HG02840 (cell line): Measurements from ENCODE around the gene GABBR2.
"Not testable (repeated sequence)": the region's sequence is repeated elsewhere in the genome, so short reads cannot be mapped to it uniquely, and the experiment has no call there.

ENCODE experiments used
- ATAC-seq: cut with Tn5 transposase; IDR thresholded peaks from one replicate; pipeline ENCODE4 v1.9.1; 2021; ENCODE audit warnings: mild to moderate bottlenecking, moderate library complexity, moderate number of reproducible peaks; ENCODE audit not compliant: unreplicated experiment, low FRiP score

The GABBR2 gene

DNA sequence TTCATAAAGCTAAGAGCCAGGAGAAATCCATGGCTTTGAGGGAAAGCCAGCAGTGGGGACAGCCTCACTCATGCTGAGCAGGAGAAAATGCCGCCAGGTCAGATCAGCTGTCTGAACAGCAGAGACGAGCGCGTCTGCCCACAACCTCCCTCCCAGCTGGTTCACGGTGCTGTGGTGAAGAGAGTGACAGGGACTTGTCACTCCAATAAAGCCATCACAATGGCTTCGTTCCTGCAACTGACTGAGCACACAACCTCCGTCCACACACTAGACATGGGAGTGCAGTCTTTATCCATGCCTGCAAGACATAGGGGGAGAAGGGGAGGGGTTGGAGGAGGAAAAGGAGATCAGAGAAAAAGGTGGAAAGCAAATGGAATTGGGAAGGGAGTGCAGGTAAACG is 206.9 kb downstream of the GABBR2 start:
- no peak for ATAC-seq

DNA sequence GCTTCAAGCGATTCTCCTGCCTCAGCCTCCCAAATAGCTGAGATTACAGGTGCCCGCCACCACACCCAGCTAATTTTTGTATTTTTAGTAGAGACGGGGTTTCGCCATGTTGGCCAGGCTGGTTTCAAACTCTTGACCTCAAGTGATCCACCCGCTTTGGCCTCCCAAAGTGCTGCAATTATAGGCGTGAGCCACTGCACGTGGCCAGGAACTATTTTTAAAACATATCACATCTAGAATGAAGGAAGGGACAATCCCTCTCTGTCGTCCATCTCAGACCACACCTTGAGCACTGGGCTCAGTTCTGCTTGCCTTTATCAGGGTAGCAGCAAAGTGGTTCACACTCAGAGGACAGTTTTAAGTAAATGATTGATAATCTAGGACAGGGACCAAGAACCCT is 207.5 kb downstream of the GABBR2 start:
- not testable (repeated sequence) for ATAC-seq

DNA sequence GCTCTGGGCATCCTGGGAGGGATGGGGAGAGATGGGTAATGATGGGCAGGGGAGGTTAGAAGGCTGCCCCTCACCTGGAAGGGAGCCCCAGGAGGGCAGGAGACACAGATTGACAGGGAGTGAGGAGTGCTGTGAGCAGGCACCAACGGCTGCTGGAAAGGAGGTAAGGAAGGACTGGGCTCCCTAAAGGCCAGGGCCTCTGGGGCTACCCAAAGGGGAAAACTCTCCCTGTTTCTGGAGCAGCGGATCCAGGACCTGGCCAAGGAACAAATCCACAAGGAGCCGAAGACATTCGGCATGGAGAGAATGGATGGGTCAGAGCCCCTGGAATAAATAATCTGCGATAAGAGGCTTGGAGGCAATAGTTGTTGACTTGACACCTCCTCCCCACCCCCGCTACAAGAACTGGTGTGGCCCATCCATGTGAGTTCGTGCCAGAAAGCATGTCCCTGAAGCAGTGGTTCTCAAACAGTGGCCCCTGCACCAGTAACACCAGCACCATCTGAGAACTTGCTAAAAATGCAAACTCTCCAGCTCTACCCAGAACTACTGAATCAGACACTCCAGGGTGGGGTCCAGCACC is 208.3 kb downstream of the GABBR2 start:
- ATAC-seq, result no peak

DNA sequence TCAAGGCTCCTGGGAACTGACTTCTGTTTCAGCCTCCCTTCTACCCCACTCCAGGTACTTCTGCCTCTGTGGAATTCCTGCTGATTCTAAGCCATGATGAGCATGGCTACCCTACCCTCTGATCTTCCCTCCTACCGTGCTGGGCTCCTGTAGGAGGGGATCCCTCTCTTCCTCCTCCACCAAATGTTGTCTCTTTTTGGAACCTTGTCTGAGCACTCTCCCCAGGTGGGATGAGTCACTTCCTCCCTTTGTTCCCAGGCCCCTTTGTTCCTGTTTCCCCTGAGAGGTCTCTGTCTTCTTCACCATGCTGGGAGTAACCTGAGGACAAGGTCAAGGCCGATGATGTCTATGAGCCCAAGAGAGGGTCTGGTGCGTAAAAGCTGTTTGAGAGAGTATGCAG is 213.2 kb downstream of the GABBR2 start:
- ATAC-seq, result no peak

DNA sequence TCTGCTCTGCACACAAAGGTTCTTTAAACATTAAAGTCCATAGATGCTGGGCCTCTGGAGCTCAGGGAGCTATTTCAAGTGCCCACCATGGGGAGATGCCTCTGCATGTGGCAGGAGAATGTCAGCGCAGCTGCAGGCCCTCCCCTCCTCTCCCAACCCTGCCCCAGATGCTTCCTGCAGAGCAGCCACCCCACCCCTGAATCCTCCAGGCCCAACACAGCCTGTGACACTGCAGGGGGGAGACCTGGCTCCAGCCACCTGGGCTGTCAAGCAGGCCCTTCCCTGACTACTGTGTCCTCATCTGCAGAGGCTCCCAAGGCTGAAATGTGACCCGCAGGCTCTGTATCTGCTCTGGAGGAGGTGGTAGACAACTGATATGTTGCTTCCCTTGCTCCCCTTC is 213.9 kb downstream of the GABBR2 start:
- ATAC-seq, result no peak

DNA sequence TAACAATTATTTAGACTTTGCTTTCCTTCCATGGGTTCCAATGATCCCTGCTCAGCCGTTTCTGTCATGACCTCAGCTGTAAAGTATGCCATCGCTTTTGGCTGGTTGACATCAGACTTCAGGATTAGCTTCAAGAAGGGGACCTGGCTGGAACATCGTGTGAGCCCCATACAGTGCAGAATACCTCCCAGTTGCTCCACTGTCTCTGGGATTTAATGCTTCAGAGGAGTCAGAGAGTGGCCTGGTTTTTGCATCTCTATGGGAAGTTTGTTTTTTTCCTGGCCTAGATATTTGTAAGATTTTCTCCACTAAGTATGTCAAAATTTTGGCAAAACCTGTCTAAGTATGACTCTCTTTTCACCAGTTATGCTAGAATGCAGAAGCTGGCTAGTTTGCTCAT is 216.9 kb downstream of the GABBR2 start:
- no peak for ATAC-seq

DNA sequence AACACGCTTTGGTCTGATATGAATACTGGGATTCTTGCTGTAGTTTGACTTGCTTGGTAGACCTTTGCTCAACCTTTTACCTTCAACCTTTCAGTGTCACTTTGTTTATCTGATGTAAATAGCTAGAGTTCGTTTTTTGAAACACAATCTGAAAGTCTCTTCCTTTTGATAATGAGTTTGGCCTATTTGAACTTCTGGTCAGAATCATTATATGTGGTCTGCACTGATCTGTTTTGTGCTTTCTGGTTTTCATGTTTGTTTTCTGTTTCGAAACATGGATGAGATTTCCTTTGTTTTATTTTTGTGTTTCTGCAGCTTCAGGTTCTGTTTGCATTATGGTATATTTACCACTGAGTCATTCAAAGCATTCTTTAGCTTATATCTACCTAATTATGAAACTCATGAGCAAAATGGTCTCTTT is 217.5 kb downstream of the GABBR2 start:
- ATAC-seq, result no peak

DNA sequence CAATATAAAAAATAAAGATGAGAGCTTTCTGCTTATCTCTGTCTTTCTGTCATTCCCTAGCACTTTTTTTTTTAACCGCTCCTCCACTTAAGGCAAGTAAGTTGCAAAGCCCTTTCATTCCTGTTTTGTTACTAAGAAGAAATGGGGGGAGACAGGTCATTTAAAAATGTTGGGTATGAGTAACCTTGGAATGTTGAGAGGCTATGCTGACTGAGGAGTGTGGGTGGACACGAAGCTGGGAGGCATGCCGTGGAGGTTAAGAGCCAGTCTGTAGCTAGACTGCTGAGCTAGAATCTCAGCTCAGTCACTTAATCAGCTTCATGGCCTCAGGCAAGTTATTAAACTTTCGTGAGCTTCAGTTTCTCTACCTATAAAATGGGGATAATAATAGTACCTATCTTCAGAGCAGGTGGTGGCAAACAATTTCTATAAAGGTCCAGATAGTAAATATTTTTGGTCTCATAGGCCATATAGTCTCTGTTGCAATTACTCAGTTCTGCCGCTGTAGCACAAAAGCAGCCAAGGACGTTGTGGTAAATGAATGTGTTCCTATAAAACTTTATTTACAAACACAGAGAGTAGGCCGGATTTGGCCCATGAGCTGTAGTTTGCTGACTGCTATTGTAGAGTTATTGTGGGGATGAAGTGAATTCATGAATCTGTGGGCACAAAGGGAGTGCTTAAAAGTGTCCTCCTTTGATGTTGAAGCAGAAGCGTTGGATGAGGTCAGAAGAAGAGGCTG is 220.0 kb downstream of the GABBR2 start:
- no peak for ATAC-seq

DNA sequence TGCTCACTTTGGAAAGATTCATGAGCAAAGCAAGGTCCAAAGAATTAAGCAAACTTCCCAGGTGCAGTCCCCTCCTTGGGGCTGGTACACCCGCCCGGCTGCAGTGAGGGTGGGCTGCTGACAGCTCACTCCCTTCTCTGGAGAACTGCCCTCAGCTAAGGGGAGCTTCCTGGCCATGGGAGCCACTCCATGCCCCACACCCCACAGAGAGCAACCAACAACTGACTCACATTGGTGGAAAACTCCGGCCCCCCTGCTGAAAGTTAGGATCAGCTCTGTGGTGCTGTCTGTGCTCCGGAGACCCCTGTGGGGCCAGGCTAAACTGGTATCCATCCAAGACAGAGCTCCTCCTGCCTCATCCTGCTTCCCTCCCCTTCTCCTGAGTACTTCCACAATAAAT is 223.0 kb downstream of the GABBR2 start:
- no peak for ATAC-seq

DNA sequence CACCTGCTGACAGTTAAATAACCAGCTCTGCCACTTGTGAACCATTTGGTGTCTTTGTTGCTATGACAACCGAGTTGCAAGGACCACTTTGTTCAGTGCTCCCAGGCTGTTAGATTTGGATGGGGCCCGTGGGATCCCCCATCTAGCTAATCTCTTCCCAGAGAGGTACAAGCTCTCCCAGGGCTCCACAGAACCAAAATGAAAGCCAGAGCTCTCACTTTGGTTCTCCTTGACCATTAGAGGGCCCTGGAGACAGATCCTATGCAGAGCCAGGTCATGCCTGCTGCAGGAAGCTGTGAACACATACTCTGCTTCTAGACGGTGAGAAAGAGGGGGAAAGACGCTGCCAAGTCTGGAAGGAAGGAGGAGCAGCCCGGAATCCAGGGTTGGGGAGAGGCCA is 224.6 kb downstream of the GABBR2 start:
- ATAC-seq, result no peak

DNA sequence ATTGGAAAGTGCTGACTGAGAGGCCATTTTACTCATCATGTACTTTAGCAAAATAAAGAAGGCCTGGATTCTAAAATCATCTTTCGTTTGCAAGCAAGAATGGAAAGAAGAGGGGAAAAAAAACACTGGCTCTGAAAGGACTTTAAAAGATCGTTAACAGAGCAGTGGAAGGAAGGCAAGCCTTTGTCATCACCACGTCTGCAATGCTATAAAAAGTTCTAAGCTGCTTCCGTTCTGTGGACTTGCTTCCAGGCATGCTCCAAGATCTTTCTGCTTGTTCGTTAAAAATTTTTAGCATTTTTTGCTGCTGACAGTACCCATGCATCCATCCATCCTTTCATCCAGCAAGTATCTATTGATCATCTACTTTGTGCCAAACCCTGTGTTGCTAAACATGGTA is 226.5 kb downstream of the GABBR2 start:
- ATAC-seq, result no peak

DNA sequence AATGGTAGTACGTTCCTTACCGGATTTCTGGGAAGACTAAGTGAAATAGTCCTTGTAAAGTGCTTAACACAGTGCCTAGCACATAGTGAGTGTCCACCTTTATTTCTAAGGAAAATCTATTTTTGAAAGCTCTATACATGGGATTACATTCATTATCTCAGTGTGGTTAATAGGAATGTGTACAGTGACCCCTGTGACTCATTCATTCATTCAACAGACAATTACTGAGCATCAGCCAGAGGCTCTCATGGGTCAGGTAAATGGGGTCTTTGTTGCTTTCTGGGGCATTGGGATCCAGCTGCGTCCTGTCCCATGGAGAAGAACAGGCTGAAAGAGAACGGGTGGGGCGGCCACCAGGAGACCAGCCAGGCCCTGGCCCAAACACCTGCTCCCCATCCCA is 227.1 kb downstream of the GABBR2 start:
- no peak for ATAC-seq

DNA sequence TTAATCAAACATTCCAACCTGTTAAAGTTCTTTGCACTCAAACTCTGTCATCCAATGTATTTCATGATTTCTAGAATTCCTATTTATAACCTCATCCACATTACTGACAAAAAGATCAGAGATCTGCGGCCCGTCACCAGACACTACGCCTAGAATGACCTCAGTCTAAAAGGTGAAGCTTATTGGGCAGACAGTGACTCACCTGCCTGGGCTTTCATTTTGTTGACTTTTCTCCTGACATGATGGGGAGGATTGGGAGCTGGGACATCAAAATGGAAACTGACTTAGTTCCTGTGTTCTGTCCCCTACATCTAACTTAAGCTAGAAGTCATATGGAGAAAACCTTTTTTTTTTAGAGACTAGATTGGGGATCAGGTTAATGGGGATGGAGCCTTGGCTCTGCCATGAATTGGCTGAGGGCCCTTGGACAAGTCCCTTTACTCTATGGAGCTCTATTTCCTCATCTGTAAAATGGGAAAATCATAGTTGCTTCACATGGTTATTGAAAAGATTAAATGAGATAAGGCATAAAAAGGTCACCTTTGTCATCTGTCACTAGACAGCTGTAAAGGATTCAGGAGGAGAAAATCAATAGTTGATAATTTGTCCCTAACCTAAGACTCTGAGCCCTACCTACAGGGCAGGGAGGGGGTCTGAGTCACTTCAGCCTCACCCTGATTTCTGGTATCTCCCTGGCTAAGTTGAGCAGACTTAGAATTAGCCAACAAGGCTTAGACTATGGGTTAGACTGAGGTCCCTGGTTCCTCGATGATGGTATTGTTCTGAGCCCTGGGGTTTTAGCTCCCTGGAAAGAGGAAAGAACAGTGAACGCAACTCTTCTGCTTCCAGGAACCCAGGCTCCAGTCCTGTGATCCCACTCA is 228.5 kb downstream of the GABBR2 start:
- no peak for ATAC-seq

DNA sequence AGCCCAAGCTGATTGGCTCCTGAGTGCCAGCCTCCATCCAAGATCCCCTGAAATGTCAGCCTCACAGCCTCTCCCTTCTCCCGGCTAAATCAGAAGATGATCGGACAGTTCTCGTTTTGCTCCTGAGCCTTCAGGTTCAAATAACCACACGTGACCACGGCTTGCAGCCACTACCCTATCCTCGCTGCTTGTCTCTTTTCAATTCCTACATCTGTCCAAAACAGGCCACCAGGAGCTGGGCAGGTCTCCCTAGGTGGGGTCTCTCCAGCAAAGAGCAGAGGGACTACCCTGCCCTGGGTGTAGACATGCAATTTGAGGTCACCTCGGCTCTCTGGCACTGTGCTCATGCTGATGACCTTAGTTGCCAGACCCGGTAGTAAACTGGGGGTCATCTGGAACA is 229.3 kb downstream of the GABBR2 start:
- ATAC-seq, result no peak

DNA sequence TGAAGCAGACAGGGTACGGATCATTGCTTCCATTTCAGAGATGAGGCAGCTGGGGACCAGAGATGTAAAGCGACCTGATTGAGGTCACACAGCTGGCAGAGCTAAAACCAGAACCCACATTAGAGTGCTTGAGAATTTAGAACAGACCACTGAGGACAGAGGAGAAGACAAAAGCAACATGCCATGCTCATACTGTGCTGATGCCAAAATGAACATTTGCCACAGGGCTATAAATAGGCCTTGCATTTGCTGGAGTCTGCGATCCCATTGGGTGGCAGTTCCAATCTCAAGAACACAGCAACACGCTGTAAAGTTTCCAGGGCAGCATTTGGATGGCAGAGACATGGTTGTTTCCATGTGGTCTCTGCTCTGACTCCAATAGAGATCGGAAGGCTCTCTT is 230.9 kb downstream of the GABBR2 start:
- ATAC-seq, result no peak

DNA sequence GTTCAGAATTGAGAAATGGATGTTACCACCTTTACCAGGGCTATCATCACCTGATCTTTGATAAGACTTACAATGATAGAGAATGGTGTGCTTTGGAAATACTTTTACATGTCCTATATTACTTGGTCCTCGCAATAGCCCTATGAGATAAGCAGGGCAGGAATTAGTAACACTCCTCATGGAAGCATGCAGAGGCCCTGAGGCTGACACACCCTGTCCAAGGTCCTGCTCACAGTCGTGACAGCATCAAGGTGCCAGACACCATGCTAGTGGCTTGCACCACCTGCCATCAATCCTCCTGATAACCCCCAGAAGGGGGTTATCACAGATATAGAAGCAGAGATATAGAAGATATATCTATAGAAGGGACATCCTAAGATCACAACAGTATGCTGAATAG is 236.5 kb downstream of the GABBR2 start:
- ATAC-seq, result no peak

DNA sequence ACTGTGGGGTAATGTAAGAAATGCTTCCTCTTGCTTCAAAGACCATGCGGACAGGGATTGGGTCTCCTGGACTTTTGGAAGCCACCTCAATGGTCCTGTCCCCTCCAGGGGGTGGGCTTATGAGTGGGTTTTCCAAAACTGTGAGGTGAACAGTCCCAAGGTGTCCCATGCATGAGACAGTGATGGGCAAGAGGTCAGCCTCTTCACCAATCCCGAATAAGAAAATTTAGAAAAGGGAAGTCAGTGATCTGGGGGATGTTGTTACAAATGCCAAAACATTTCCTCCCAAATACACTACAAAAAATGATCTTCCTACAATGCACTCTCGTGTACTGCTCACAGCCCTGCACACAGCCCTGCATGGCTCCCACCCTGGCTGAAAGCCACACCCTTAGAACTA is 237.6 kb downstream of the GABBR2 start:
- no peak for ATAC-seq

DNA sequence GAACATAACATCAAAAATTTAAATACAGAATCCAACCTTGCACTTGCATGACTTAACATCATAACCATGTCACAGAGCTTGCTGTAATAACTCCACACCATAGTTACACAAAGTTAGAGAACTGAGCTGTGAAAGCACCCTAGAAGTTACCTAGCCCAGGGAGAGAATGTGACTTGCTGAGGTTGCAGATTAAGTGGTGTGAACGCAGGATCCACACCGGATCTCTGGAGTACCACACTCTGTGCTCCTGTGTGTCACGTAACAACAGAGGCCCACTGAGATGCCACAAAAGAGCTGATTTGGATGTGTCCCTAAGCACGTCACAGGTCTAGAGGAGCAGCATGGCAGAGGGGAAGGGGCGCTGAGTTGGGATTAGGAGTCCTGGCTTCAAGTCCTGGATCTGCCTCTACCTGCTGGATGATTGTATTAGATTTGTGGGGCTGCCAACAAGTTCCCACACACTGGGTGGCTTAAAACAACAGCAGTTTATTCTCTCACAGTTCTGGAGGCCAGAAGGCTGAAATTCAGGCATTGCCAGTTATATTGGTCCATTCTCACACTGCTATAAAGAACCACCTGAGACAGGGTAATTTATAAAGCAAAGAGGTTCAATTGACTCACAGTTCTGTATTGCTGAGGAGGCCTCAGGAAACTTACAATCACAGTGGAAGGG is 240.0 kb downstream of the GABBR2 start:
- ATAC-seq, result no peak

DNA sequence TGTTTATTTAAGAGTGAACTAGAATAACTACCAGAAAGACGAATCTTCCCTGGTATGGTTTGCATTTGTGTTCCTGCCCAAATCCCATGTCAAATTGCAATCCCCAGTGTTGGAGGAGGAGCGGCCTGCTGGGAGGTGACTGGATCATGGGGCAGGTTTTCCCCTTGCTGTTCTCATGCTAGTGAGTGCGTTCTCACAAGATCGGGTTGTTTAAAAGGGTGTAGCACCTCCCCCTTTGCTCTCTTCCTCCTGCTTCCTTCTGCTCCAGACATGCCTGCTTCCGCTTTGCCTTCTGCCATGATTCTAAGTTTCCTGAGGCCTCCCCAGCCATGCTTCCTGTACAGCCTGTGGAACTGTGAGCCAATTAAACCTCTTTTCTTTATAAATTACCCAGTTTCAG is 242.9 kb downstream of the GABBR2 start:
- ATAC-seq, result no peak

DNA sequence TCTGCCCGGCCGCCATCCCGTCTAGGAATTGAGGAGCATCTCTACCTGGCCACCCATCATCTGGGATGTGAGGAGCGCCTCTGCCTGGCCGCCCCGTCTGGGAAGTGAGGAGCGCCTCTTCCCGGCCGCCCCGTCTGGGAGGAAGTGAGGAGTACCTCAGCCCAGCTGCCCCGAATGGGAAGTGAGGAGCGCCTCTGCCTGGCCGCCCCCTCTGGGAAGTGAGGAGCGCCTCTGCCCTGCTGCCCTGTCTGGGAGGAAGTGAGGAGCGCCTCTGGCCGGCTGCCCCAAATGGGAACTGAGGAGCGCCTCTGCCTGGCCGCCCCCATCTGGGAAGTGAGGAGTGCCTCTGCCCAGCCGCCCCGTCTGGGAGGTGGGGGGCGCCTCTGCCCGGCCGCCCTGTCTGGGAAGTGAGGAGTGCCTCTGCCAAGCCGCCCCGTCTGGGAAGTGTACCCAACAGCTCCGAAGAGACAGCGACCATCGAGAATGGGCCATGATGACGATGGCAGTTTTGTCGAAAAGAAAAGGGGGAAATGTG is 244.5 kb downstream of the GABBR2 start:
- ATAC-seq, result not testable (repeated sequence)

DNA sequence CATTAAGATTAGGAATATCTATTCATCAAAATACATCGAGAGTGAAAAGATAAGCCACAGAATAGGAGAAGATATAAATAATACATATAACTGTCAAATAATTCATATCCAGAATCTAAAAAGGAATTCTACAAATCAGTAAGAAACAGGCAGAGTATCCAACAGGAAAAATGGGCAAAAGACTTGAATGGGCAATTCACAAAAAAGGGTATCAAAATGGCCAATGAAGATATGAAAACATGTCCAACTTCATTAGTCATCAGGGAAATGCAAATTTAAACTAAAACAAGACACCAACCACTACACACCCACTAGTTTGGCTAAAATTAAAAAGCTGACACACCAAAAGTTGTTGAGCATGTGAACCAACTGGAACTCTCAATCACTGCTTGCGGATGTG is 246.4 kb downstream of the GABBR2 start:
- no peak for ATAC-seq
